Effector memory CD4-positive, alpha-beta T cell (primary cell): ENCODE measurements around the gene MICB.
"Not testable (repeated sequence)": the region's sequence is repeated elsewhere in the genome, so short reads cannot be mapped to it uniquely, and the experiment has no call there.

ENCODE experiments used
- DNase-seq, 3 donors: peaks; one replicate each; pipeline ENCODE4 v3.0.0-alpha.2; 2020
- H3K27ac ChIP-seq: 2 replicates; pipeline ENCODE4 v1.7.0; 2013; ENCODE audit warnings: mild to moderate bottlenecking, low read length, moderate library complexity; ENCODE audit not compliant: insufficient read depth, poor library complexity, severe bottlenecking
- H3K27me3 ChIP-seq: replicated peaks from 2 replicates; pipeline ENCODE4 v1.7.0; 2013; ENCODE audit warnings: mild to moderate bottlenecking, low read length; ENCODE audit not compliant: insufficient read depth, control insufficient read depth, poor library complexity, severe bottlenecking
- H3K36me3 ChIP-seq: 2 replicates; pipeline ENCODE4 v1.7.0; 2013; ENCODE audit warnings: mild to moderate bottlenecking, low read length, moderate library complexity; ENCODE audit not compliant: control insufficient read depth, insufficient read depth
- H3K4me1 ChIP-seq: 2 replicates; pipeline ENCODE4 v1.7.0; 2013; ENCODE audit warnings: low read length, mild to moderate bottlenecking; ENCODE audit not compliant: control insufficient read depth, insufficient read depth, poor library complexity, severe bottlenecking
- H3K4me3 ChIP-seq: 2 replicates; pipeline ENCODE4 v1.7.0; 2013; ENCODE audit warnings: low read length, low read depth, mild to moderate bottlenecking; ENCODE audit not compliant: insufficient read depth, poor library complexity, severe bottlenecking
- H3K9me3 ChIP-seq: 2 replicates; pipeline ENCODE4 v1.7.0; 2013; ENCODE audit warnings: mild to moderate bottlenecking, low read length, moderate library complexity; ENCODE audit not compliant: control insufficient read depth

Gene MICB

GRCh38 chr6:31485055-31485454, 12.9 kb upstream of the MICB start:
- no peaks in the 10 kb centered on the region for H3K9me3 ChIP-seq
- no peak overlapping the region for H3K27ac ChIP-seq
- no peaks in the 10 kb centered on the region for H3K36me3 ChIP-seq
- DNase-seq: no peak
- H3K4me3 ChIP-seq: no peak overlapping the region
- no peaks in the 10 kb centered on the region for H3K4me1 ChIP-seq
- H3K27me3 ChIP-seq: no peaks in the 10 kb centered on the region

GRCh38 chr6:31486065-31486837, 11.7 kb upstream of the MICB start:
- not testable (repeated sequence) for H3K27me3 ChIP-seq, H3K4me3 ChIP-seq, DNase-seq, H3K4me1 ChIP-seq, H3K9me3 ChIP-seq, H3K36me3 ChIP-seq, H3K27ac ChIP-seq

GRCh38 chr6:31487674-31488073, 10.3 kb upstream of the MICB start:
- H3K4me1 ChIP-seq, H3K27ac ChIP-seq, H3K9me3 ChIP-seq, DNase-seq, H3K27me3 ChIP-seq, H3K36me3 ChIP-seq, H3K4me3 ChIP-seq: not testable (repeated sequence)

GRCh38 chr6:31489086-31489485, 8.9 kb upstream of the MICB start:
- H3K27ac ChIP-seq: no peak overlapping the region
- H3K9me3 ChIP-seq: no peaks in the 10 kb centered on the region
- H3K36me3 ChIP-seq: no peaks in the 10 kb centered on the region
- H3K27me3 ChIP-seq: no peaks in the 10 kb centered on the region
- DNase-seq: no peak
- H3K4me3 ChIP-seq: no peak overlapping the region
- no peaks in the 10 kb centered on the region for H3K4me1 ChIP-seq

GRCh38 chr6:31490115-31490873, 7.7 kb upstream of the MICB start:
- no peak overlapping the region for H3K27ac ChIP-seq
- no peak for DNase-seq

GRCh38 chr6:31493550-31493874, 4.4 kb upstream of the MICB start:
- H3K27me3 ChIP-seq, H3K36me3 ChIP-seq, H3K9me3 ChIP-seq, DNase-seq: not testable (repeated sequence)
- H3K4me3 ChIP-seq: peak overlapping the region; percentile 72
- H3K27ac ChIP-seq: peak overlapping the region; percentile 73
- peaks cover 22% of the 10 kb centered on the region for H3K4me1 ChIP-seq

More at GRCh38 chr6:31490115-31490873, 7.7 kb upstream of the MICB start:
- no peaks in the 10 kb centered on the region for H3K9me3 ChIP-seq
- H3K4me1 ChIP-seq: peaks cover under 1% of the 10 kb centered on the region
- H3K27me3 ChIP-seq: no peaks in the 10 kb centered on the region
- no peak overlapping the region for H3K4me3 ChIP-seq
- no peaks in the 10 kb centered on the region for H3K36me3 ChIP-seq

- H3K36me3 ChIP-seq: no peaks in the 10 kb centered on the region
- H3K4me3 ChIP-seq: peak overlapping the region; percentile 72
- H3K4me1 ChIP-seq: peaks cover 27% of the 10 kb centered on the region
- peak; percentile 38 to 72 (median 59) for DNase-seq
- H3K27me3 ChIP-seq: no peaks in the 10 kb centered on the region
- H3K27ac ChIP-seq: peak overlapping the region; percentile 73
- no peaks in the 10 kb centered on the region for H3K9me3 ChIP-seq
Observed at GRCh38 chr6:31493875-31494694, 3.9 kb upstream of the MICB start.

GRCh38 chr6:31495580-31495979, 2.4 kb upstream of the MICB start:
- peak overlapping the region; percentile 72 for H3K4me3 ChIP-seq
- H3K27me3 ChIP-seq: no peaks in the 10 kb centered on the region
- no peaks in the 10 kb centered on the region for H3K9me3 ChIP-seq
- peak overlapping the region; percentile 73 for H3K27ac ChIP-seq
- no peaks in the 10 kb centered on the region for H3K36me3 ChIP-seq
- no peak for DNase-seq
- peaks cover 29% of the 10 kb centered on the region for H3K4me1 ChIP-seq

GRCh38 chr6:31496826-31497225, 1.1 kb upstream of the MICB start:
- not testable (repeated sequence) for DNase-seq, H3K27me3 ChIP-seq, H3K36me3 ChIP-seq, H3K9me3 ChIP-seq
- H3K4me3 ChIP-seq: peak overlapping the region; percentile 89
- peaks cover 29% of the 10 kb centered on the region for H3K4me1 ChIP-seq
- peak overlapping the region; percentile 78 for H3K27ac ChIP-seq

- DNase-seq: no peak
- Histone ChIP-seq H3K4me3 (no peak overlapping the region), H3K27ac (no peak overlapping the region), H3K36me3 (no peaks in the 10 kb centered on the region), H3K9me3 (no peaks in the 10 kb centered on the region), H3K4me1 (peaks cover 29% of the 10 kb centered on the region), H3K27me3 (no peaks in the 10 kb centered on the region)
Observed at GRCh38 chr6:31498748-31499147, 803 bp downstream of the MICB start.
